ENCODE data around the gene OFD1.

The OFD1 gene, protein sequence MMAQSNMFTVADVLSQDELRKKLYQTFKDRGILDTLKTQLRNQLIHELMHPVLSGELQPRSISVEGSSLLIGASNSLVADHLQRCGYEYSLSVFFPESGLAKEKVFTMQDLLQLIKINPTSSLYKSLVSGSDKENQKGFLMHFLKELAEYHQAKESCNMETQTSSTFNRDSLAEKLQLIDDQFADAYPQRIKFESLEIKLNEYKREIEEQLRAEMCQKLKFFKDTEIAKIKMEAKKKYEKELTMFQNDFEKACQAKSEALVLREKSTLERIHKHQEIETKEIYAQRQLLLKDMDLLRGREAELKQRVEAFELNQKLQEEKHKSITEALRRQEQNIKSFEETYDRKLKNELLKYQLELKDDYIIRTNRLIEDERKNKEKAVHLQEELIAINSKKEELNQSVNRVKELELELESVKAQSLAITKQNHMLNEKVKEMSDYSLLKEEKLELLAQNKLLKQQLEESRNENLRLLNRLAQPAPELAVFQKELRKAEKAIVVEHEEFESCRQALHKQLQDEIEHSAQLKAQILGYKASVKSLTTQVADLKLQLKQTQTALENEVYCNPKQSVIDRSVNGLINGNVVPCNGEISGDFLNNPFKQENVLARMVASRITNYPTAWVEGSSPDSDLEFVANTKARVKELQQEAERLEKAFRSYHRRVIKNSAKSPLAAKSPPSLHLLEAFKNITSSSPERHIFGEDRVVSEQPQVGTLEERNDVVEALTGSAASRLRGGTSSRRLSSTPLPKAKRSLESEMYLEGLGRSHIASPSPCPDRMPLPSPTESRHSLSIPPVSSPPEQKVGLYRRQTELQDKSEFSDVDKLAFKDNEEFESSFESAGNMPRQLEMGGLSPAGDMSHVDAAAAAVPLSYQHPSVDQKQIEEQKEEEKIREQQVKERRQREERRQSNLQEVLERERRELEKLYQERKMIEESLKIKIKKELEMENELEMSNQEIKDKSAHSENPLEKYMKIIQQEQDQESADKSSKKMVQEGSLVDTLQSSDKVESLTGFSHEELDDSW

DNA sequence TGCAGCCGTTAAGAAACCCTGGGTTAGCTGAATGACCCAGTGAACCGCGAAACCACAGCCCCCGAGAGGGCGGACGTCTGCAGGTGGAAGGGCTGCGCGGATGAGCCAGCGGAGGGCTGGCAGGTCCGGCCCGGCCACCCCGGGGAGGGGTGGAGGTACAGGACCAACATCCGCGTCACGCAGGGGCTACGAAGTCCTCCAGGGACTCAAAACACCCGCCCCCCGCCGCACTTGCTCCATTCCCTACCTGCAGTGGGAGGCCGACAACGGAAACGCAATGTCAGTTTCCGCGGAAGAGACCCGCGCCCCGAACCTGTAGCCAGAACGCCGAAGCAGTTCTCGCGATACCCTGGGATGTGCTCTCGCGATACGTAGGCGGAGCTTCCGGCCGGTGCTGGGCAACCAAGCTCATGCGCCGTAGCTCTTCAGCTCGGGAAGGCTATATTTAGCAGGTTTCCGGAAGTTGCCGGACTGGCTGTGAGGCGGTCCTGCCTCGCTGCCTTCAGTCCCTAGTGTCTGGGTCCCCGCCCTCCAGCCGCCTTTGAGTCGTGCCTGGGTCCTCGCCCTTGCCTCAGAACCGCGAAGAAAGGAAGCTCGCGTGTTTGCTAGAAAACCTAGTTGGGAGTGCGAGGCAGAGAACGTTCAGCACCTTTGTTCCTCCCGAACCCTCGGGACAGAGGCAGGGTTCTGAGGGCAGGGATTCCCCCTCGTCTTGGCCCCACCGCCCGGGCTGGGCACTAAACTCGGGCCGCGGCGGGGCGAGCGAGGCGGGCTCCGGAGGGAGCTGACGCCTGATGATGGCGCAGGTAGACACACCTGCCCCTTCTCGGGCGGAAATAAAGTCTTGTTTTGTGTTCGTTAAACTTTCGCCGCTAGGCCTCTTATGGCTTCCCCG, at the start of gene OFD1, which contains the start of gene TRAPPC2:
Gene OFD1, plus strand, starts transcription at position 471 of the 895 bp plus-strand sequence. Its CDS starts 324 bp downstream, at position 795.
Gene TRAPPC2, minus strand, starts transcription at position 343 of the 895 bp plus-strand sequence. CDS start 14,657 bp downstream, outside the sequence.
- peak; percentile 89 for DNase-seq (ENCODE audit: low spot score)
- ChIA-PET CTCF (interaction anchor here (0.6 kb wide), 1 partner anchor 81 kb away, joined by 3 read pairs; the partner anchor contains the start of gene TCEANC), POLR2A (ENCODE audit: low non-redundant PET) (interaction anchor here (0.7 to 1.2 kb wide), 3 partner anchors 46 to 296 kb away, joined by 3 read pairs; partner anchors contain the start of genes GEMIN8 and RAB9A)
- TF ChIP-seq, protein P1, sequence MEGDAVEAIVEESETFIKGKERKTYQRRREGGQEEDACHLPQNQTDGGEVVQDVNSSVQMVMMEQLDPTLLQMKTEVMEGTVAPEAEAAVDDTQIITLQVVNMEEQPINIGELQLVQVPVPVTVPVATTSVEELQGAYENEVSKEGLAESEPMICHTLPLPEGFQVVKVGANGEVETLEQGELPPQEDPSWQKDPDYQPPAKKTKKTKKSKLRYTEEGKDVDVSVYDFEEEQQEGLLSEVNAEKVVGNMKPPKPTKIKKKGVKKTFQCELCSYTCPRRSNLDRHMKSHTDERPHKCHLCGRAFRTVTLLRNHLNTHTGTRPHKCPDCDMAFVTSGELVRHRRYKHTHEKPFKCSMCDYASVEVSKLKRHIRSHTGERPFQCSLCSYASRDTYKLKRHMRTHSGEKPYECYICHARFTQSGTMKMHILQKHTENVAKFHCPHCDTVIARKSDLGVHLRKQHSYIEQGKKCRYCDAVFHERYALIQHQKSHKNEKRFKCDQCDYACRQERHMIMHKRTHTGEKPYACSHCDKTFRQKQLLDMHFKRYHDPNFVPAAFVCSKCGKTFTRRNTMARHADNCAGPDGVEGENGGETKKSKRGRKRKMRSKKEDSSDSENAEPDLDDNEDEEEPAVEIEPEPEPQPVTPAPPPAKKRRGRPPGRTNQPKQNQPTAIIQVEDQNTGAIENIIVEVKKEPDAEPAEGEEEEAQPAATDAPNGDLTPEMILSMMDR (conservative IDR thresholded peaks at IDR 0.05; ENCODE audit: low read depth): no peak
- H3K27ac ChIP-seq: peak within 1 kb of the TSS; percentile 92

DNA sequence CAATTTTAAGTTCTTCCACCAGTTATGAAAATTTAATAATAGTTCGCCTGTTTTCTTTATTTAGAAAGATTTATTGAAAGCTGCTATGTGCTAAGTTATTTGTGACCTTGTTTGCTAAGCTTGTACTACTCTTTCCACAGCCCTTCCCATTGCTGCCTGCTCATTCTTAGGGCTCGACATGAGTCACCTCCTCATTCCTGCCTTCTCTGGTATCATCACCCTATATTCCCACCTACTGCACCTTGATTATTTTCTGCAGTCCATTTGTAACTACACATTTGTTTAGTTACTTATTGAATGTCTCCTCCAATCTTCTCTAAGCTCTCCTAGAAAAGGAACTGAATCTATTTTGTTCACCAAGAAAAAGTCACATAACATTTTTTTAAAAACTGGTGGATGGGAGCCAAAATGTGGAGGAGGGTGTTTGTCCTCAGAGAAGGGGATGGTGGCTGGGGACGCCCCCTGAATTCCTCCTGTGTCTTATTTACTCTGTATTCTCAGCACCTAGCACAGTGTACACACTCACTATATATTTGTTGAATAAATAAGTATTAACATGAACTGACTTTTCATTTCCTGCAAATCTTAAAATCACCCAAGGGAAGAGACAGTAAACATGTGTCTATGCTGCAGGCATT, 49.3 kb upstream of the OFD1 start:
- ChIA-PET POLR2A (ENCODE audit: low non-redundant PET) (no interaction called here), CTCF (no interaction called here)
- peak; percentile 35 for DNase-seq (ENCODE audit: low spot score)
- TF ChIP-seq, protein P1 (conservative IDR thresholded peaks at IDR 0.05; ENCODE audit: low read depth): no peak
- no peak overlapping the region for H3K27ac ChIP-seq

DNA sequence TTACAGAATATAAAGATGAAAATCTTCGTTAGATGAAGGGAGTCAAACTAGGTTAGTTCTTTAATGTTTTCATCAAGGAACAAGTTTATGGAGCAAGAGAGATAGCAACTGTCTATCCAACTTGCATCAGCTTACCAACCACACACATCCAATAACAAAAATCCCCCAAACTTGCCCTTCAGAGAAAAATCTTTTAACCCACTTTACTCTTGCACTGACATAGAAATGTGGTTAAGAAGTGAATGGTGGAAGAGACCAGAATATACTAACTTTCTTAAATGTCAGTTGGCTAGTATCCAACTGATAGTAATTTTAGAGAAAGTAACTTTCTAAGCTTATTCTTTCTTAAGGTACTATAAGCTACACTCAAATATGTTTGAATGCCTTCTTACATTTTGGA, 47.3 kb upstream of the OFD1 start:
- ChIA-PET CTCF (no interaction called here), POLR2A (ENCODE audit: low non-redundant PET) (no interaction called here)
- H3K27ac ChIP-seq: no peak overlapping the region
- DNase-seq (ENCODE audit: low spot score): no peak
- TF ChIP-seq, protein P1 (conservative IDR thresholded peaks at IDR 0.05; ENCODE audit: low read depth): no peak

DNA sequence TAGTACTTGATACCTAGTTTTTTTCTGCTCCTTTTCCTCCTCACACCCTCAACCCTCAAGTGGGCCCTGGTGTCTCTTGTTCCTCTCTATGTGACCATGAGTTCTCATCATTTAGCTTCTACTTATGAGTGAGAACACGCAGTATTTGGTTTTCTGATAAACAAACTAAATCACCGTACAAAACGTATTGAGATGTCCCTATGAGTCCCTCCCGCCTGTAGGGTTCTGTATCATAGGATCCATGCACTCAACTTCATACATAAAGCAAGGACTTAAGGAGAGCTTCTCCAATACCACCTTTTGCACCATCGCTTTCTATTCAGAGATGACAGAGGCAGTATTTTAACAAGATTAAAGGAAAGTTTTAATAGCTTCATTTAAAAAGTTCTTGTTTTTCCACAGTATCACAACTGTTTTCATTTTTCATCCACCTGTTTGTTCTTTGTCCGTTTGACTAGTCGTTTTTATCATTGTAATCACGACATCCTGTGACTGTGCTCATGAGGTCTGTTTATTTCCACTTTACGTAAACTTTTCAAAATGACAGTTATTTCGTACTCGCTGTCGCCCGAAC, 46.1 kb upstream of the OFD1 start:
- DNase-seq (ENCODE audit: low spot score): no peak
- H3K27ac ChIP-seq: peak overlapping the region; percentile 84
- CTCF ChIA-PET: interaction anchor here (0.7 kb wide), 1 partner anchor 31 kb away, joined by 3 read pairs; no protein-coding TSS in a partner anchor
- POLR2A ChIA-PET (ENCODE audit: low non-redundant PET): interaction anchor here (0.6 to 0.7 kb wide), 2 partner anchors 46 to 211 kb away, joined by 3 read pairs; no protein-coding TSS in a partner anchor
- TF ChIP-seq, protein P1 (conservative IDR thresholded peaks at IDR 0.05; ENCODE audit: low read depth): no peak

DNA sequence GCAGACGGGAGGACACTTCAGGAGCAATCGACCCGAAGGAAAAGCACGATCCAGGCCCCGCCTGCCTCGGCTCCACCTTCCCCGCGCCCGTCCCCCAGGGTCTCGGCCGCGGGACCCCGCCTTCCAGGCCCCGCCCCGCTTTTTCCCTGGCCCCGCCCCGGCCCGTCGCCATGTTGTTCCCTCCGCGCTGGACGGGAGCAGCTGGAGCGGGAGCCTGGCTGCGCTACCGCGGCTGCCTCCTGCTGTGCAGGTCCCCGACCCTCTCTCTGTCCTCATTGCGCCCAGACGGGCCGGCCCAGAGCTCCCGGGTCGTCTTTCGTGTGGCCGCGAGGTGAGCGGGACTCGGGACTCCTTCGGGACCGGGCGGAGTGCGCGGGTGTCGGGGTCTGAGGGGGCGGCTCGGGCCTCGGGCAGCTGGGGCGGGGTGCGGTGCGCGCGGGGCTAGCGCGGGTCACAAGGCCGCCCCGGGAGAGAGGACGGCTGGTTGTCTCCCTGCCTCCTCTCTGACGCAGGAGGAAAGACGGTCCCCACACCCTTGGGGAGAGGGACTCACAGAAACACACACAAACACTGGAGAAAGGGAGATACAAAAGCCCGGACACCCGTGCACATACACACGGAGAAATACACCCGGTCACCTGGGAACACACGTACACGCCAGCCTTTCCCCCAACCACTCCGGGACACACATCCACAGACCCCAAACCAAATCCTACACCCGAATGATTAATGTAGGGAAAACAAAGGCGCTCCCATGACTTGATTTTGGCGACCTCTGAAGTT, 45.4 kb upstream of the OFD1 start, which contains the start of gene RAB9A:
Gene RAB9A, plus strand, starts transcription at position 171 of the 783 bp plus-strand sequence. CDS start 19,619 bp downstream, outside the sequence.
- TF ChIP-seq, protein P1 (conservative IDR thresholded peaks at IDR 0.05; ENCODE audit: low read depth): no peak
- CTCF ChIA-PET: interaction anchor here (0.6 to 0.7 kb wide), 2 partner anchors 9 to 32 kb away, joined by 3 read pairs; no protein-coding TSS in a partner anchor
- POLR2A ChIA-PET (ENCODE audit: low non-redundant PET): interaction anchor here (0.6 to 0.7 kb wide), 2 partner anchors 45 to 210 kb away, joined by 3 read pairs; no protein-coding TSS in a partner anchor
- H3K27ac ChIP-seq: peak within 1 kb of the TSS; percentile 84
- DNase-seq (ENCODE audit: low spot score): peak; percentile 68
